ENCODE results near the gene TUSC7. TPM values are rescaled to one million over a fixed set of nuclear protein-coding genes. Genes with fewer than 3 reads are reported as not detected.

TUSC7 gene
- not detected in 2 replicates for total RNA-seq (2014; rRNA removed; shearing (Covaris generic))
- not detected in 2 replicates for polyA plus RNA-seq (2015; cell fraction: cytosol; rRNA removed)
- not detected in 2 replicates for polyA plus RNA-seq (2015; cell fraction: nucleus; rRNA removed)

GRCh38 chr3:116709479-116709878, at the start of gene TUSC7:
TSS of gene TUSC7 (plus strand) at chr3:116709779.
- DNase-seq (ENCODE audit: low read depth), result no peak

GRCh38 chr3:116661196-116661595, 48.4 kb upstream of the TUSC7 start:
- DNase-seq (ENCODE audit: low read depth), result no peak

- no peak for DNase-seq (ENCODE audit: low read depth)
Measured at GRCh38 chr3:116663161-116664110, 46.1 kb upstream of the TUSC7 start.

GRCh38 chr3:116667324-116667723, 42.3 kb upstream of the TUSC7 start:
- no peak for DNase-seq (ENCODE audit: low read depth)

- no peak for DNase-seq (ENCODE audit: low read depth)
Measured at GRCh38 chr3:116667791-116668190, 41.8 kb upstream of the TUSC7 start.

GRCh38 chr3:116669576-116669975, 40.0 kb upstream of the TUSC7 start:
- DNase-seq (ENCODE audit: low read depth), result no peak

- no peak for DNase-seq (ENCODE audit: low read depth)
Measured at GRCh38 chr3:116671151-116671550, 38.4 kb upstream of the TUSC7 start.

- no peak for DNase-seq (ENCODE audit: low read depth)
Measured at GRCh38 chr3:116678853-116679252, 30.7 kb upstream of the TUSC7 start.

- no peak for DNase-seq (ENCODE audit: low read depth)
Measured at GRCh38 chr3:116691041-116691440, 18.5 kb upstream of the TUSC7 start.

GRCh38 chr3:116701070-116701469, 8.5 kb upstream of the TUSC7 start:
- DNase-seq (ENCODE audit: low read depth), result no peak

GRCh38 chr3:116702334-116702733, 7.2 kb upstream of the TUSC7 start:
- DNase-seq (ENCODE audit: low read depth), result no peak

GRCh38 chr3:116707531-116707930, 2.0 kb upstream of the TUSC7 start:
- no peak for DNase-seq (ENCODE audit: low read depth)

- DNase-seq (ENCODE audit: low read depth), result no peak
Measured at GRCh38 chr3:116716490-116716889, 6.9 kb downstream of the TUSC7 start.

GRCh38 chr3:116717566-116717965, 8.0 kb downstream of the TUSC7 start:
- no peak for DNase-seq (ENCODE audit: low read depth)

GRCh38 chr3:116728454-116728853, 18.9 kb downstream of the TUSC7 start:
- no peak for DNase-seq (ENCODE audit: low read depth)

- no peak for DNase-seq (ENCODE audit: low read depth)
Measured at GRCh38 chr3:116734243-116734642, 24.7 kb downstream of the TUSC7 start.

- DNase-seq (ENCODE audit: low read depth), result no peak
Measured at GRCh38 chr3:116739678-116740077, 30.1 kb downstream of the TUSC7 start.

- no peak for DNase-seq (ENCODE audit: low read depth)
Measured at GRCh38 chr3:116740293-116740692, 30.7 kb downstream of the TUSC7 start.

GRCh38 chr3:116741467-116741866, 31.9 kb downstream of the TUSC7 start:
- no peak for DNase-seq (ENCODE audit: low read depth)

- DNase-seq (ENCODE audit: low read depth), result no peak
Measured at GRCh38 chr3:116743062-116743461, 33.5 kb downstream of the TUSC7 start.

- no peak for DNase-seq (ENCODE audit: low read depth)
Measured at GRCh38 chr3:116749388-116749787, 39.8 kb downstream of the TUSC7 start.

GRCh38 chr3:116757315-116757714, 47.7 kb downstream of the TUSC7 start:
- no peak for DNase-seq (ENCODE audit: low read depth)

GRCh38 chr3:116759316-116759715, 49.7 kb downstream of the TUSC7 start:
- no peak for DNase-seq (ENCODE audit: low read depth)

All from HT1080 (cell line).